HG03565 (cell line): ENCODE results near the gene CMC2.

Source experiments
- ATAC-seq: cut with Tn5 transposase; IDR thresholded peaks from one replicate; pipeline ENCODE4 v1.9.1; 2021; ENCODE audit warnings: mild to moderate bottlenecking, moderate library complexity; ENCODE audit not compliant: unreplicated experiment

CMC2 gene

DNA sequence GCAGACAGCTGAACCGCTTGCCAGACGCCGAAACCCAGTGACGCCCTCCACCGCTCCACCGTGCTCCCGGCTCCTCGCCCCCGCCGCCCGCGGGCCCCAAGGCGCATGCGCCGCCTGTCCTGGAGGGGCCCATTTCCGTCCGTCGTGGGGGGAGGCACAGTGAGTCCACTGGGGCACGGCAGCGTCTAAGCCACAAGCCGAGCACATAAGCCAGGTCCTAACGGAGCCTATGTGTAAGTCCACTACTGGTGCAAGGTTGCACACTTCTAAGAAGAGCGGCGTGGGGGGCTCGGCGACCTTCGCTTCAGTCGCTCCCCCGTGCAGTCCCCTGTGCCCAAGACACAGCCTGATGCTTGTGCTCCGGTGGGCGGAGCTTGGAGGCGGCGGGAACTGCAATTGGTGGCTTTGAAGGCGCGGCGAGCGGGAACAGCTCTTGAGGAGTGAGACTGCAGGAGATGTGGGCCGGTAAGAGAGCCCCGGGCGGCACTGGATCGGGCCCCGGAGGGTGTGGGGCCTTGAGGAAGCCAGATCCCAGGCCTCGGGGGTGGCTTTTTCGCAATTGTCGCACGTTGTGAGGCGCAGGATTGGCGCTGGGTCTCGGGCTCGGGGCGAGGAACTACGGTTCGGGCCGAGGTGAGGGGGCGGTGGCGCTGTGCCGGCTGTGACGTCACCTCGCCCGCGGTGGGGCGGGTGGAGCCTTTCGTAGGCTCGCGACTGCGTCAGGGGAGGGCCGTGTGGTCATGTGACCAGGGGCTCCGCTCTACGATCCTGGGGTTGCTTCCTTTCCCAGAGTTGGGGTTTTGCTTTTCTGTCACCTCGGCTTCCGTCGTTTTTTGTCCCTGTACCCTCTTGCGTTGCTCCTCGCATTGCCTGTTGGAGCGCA, at the start of gene CMC2, which contains the start of gene CENPN:
Gene CMC2 (minus strand): TSS at position 73 of the 883 bp plus-strand sequence. CDS start 9,491 bp downstream, outside the sequence.
Gene CENPN (plus strand): TSS at position 402 of the 883 bp plus-strand sequence. CDS start 4,726 bp downstream, outside the sequence.
- ATAC-seq = peak; percentile 69

DNA sequence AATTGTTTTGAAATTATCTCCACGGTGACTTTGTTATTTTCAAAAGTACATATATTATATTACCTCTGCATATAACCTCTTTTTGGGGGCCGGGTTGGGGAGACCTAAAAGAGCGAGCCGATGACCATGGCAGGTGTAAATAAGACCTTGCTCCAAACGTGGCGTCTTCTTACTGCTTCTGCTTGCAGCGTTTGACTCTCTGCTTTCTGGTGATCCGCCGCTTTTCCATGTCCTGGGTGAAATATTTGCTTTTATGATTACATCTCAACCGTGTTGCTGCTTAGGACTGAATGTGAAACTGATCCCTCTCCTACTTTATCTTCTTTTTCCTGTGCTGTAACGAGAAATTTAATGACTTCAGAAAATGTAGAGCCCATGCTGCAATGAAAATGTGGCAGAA, 47.1 kb upstream of the CMC2 start:
- ATAC-seq = no peak

- ATAC-seq = no peak
Measured at GRCh38 chr16:81042821-81043220, 36.1 kb upstream of the CMC2 start.

DNA sequence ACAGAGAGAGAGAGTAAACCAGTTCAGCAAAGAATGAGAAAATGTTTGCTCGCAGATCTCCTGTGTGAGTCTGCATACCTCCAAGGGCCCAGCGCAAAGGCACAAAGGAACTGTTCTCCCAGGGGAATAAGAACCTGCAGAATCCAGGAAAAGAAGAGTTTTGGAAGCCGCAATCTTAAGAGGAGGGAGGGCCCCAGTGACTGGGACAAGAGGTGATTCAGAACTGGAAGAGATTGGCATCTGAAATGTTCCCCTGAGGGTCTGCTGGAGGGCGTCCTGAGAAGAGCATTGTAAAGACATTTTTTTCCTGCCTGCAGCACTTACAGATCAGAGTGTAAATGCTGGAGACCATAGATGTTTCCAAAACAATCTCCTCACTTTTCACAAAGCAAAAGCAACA, 35.0 kb upstream of the CMC2 start:
- no peak for ATAC-seq

GRCh38 chr16:81040842-81041241, 34.2 kb upstream of the CMC2 start:
- ATAC-seq = no peak

DNA sequence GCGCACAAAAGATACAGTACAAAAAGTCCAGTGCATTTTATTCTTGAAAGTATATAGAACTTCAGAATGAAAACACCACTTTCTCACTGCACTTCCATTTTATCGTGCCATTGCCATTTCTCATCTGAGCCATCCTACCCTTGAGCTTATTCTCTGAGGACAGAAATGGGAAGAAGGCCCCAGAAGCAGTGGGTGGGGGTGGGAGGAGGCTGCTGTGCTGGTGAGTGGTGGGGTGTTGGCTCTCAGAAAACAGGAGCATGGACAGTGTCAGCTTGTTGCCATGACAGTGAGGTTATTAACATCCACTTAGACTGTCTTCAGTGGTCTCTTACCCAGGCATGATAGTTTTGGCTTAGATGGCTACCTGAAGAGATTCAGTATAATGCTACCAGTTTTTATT, 33.4 kb upstream of the CMC2 start:
- ATAC-seq = no peak

DNA sequence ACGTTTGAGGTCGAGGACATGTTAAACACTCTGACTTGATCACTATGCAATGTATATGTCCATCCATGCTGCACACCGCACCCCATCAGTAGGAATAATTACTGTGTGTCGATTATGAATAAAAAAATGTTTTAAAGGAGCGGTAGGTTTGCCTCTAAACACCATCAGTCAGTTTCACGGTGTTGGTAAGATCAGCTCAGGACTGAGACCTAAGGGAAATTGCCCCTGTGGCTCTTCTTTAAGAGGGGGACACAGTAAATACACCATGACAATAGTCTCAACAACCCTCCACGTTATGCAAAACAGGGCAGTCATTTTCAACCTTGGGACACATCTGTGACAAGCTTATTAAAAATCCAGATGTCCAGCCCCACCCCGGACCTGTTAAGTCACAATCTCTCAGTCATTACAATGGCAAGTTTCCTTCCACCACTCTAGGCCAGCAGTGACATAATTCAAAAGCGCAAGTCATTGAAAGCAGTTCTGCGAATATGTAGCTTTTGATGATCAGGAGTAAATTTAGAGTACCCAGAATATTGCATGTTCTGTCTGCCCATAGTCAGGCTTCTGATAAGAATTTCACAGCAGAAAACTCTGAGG, 30.2 kb upstream of the CMC2 start:
- ATAC-seq = no peak

DNA sequence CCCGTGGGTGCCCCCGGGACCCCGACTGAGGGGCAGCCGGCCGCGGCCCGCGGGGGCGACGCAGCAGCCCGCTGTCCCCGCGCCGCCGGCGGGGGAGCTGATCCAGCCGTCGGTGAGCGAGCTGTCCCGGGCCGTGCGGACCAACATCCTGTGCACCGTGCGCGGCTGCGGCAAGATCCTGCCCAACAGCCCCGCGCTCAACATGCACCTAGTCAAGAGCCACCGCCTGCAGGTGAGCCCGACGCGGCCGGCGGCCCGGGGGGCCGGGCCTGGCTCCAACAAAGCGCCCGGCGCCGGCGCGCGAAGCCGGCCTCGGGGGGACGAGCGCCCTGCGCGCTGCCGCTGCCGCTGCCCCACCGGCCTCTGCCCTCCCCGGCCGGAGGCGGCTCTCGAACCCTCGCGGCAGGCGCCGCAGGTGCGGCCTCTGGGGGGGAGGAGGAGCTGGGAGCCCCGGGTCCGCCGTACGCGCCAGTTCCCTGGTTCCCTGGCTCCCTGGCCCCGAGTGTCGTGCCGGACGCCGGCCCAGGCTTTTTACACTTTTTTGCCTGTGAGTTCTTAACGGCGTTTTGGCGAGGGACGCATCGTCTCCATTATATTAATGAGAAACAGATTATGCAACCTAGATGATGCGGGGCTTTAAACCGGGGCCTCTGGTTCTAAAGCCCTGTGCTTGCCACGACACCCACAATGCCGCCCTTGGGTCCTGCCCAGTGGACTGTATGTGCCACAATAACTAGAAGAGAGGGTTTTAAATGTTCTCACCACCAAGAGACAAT, 29.5 kb upstream of the CMC2 start:
- ATAC-seq = peak; percentile 35

DNA sequence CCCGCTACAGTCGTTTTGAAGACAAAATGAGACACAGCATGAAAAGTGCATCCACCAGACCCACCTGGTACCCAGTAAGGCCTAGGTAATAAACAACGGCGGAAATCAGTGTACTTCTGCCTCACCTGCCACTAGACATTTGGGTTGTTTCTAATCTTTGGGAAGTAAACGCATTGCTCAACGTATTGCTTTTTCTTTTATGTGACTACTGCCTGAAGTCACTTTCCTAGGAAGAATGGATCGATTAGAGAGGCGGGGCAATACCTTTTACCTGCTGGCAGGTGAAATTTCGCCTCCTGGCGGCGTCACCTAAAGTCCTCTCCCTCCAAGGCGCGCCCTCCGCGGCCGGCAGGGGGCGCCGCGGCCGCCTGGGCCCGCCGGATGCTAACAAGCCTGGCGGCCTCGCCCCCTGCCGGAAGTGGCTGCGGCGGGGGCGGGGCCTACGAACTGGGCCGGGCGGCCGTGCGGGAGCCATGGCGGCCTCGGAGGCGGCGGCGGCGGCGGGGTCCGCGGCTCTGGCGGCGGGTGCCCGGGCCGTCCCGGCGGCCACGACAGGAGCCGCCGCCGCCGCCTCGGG, 28.8 kb upstream of the CMC2 start, which contains the start of gene ATMIN:
Gene ATMIN (plus strand): TSS at position 445 of the 577 bp plus-strand sequence. CDS start 29 bp downstream, at position 474.
- peak; percentile 89 for ATAC-seq

GRCh38 chr16:81029930-81030604, 23.4 kb upstream of the CMC2 start:
- no peak for ATAC-seq

DNA sequence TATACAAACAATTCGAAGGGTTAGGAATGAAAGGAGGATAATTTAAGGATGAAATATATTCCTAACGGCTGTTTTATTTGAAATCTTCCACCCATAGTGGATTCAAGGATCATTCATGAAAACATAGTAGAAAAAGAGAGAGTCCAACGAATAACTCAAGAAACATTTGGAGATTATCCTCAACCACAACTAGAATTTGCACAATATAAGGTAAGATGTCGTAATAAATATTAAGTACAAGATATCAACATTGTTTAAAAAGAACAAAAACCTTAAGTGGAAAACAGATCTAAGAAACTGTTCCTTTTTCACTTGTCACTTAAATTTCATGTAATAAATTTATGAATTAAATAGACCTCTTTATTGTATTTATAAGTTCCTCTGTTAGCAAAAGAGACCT, 19.7 kb upstream of the CMC2 start:
- no peak for ATAC-seq

- ATAC-seq = no peak
Measured at GRCh38 chr16:81018496-81018895, 11.8 kb upstream of the CMC2 start.

GRCh38 chr16:81014672-81015071, 8.0 kb upstream of the CMC2 start:
- ATAC-seq = no peak

DNA sequence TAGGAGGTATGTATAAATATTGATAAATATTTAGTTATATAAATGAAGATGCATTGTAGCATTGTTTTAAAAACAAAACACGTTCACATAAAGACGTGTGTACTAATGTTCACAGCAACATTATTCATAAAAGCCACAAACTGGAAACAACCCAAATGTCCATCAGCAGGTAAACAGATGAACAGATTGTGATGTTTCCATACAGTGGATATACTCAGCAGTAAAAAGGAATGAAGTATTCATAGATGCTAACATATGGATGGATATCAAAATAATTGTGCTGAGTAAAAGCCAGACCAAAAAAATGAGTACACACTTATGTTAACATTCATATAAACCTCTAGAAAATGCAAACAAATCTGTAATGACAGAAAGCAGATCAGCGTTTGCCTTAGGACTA, 6.3 kb upstream of the CMC2 start:
- no peak for ATAC-seq

- no peak for ATAC-seq
Measured at GRCh38 chr16:81008505-81008789, 1.8 kb upstream of the CMC2 start.

- ATAC-seq = peak; percentile 22
Measured at GRCh38 chr16:81006211-81006812, 373 bp downstream of the CMC2 start.

DNA sequence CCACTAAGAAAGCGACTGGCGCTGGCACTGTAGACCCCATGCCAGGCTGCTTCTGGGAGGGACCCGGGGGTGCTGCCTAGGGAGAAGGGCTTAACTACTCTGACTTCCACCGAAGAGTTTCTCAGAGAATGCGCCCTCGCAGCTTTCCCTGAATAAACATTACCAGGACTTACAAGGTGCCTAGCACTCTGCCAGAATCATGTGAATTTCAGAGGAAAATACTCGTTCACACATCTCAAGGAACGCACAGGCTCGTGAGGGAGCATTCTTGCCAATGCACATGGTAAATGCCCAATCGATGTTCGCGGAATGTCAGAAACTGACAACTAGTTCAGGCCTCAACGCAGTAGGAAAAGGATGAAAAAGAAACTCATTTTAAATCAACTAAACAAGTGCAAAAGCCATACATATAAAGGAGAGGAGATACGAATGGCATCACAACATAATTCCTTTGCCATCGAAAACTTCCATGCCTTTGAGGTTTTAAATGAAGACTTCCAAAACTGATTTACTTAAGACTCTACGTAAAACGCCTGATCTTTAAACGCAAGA, 999 bp downstream of the CMC2 start:
- ATAC-seq = no peak

DNA sequence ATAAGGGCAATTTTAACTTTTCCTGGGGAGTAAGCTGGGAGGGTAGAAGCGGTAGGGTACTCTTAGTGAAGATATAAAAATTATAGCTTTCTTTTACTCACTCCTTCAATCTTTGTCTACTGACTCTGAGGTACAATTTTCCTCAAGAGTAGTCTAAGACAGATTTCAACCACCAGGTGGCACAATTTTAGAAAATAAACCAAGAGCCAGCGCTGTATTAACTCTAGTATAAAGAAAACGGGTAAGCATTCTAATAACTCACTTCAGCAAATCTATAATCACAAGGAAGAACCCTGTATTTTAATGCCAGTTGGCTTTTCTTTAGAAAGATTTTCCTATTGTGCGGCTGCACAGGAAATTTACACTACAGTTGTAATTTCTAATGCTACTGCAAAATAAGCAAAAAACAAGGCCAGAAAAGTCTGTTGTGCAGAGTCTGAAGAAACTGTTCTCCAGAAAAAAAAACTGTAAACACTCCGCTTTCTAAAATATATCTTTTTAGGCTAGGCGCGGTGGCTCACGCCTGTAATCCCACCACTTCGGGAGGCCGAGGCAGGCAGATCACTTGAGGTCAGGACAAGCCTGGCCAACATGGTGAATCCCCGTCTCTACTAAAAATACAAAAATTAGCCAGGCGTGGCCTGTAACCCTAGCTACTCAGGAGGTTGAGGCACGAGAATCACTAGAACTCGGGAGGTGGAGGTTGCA, 1.9 kb downstream of the CMC2 start:
- ATAC-seq = no peak
